ENCODE measurements around the gene OXCT1.

Gene OXCT1

DNA sequence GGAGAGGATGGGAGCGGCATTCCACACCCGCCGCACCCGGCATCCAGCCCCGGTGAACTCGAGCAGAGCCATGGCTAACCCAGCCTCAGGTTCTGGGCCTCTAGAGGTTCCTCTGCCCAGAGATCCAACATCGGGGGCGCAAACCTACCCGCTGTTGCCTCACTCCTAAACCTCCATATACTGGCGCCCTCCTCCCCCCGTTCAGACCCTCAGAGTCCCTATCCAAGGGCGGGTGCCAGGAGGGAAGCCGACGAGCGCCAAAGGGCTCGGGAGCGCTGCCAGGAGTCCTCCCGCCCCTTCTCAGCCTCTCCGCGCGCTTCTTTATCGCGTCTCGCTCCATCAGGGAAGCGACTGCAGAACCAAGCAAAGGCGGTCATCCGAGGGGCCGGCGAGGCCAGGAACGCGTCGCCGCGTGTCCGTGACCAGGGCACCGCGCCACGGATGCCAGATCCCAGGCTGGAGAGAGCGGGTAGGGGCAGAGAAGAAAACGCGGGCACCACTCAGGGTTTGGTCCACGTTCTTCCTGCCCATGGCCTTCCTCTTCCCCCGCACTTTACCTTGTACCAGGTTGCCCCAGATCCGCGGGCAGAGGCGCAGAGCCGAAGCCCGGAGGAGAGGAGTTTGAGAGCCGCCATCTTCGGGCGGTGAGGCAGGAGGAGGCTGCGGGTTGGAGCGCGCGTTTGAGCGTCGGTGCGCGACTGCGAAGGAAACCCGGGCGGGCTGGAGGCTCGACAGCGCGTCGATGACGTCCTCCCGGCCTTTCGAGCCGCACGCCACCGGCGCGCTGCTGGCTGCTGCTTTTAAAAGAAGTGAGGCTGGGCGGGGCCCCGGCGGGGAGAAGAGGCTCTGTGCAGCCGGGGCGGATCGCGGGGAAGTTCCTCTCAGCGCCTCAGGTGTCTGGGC, at the start of gene OXCT1:
TSS of gene OXCT1 (minus strand) at position 702 of the 903 bp plus-strand sequence. CDS start at position 635, 67 bp downstream.
- peak; percentile 43 for DNase-seq (ENCODE audit: extremely low read depth, low read depth)
- TF ChIP-seq CTCF (IDR thresholded peaks at IDR 0.05; ENCODE audit: low read depth, low read length), result no peak

DNA sequence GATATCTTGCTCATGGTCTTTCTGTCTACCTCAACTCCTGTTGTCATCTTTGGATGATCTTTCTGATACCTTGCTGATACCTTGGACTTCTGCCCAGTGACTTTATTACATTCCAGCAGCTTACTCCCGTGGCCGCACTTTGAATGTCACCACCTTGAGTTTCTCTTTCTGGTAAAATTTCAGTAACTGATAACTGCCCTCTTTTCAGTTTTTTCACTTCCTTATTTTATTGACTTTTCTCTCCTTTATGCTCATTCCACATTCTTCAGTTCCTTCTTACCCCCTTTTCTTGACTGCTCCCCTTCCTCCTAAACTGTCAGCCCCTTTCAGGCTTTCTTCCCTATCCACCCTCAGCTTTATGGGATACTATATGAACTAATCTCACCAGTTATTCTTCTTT, 47.9 kb upstream of the OXCT1 start:
- no peak for DNase-seq (ENCODE audit: extremely low read depth, low read depth)
- no peak for TF ChIP-seq CTCF (IDR thresholded peaks at IDR 0.05; ENCODE audit: low read depth, low read length)

DNA sequence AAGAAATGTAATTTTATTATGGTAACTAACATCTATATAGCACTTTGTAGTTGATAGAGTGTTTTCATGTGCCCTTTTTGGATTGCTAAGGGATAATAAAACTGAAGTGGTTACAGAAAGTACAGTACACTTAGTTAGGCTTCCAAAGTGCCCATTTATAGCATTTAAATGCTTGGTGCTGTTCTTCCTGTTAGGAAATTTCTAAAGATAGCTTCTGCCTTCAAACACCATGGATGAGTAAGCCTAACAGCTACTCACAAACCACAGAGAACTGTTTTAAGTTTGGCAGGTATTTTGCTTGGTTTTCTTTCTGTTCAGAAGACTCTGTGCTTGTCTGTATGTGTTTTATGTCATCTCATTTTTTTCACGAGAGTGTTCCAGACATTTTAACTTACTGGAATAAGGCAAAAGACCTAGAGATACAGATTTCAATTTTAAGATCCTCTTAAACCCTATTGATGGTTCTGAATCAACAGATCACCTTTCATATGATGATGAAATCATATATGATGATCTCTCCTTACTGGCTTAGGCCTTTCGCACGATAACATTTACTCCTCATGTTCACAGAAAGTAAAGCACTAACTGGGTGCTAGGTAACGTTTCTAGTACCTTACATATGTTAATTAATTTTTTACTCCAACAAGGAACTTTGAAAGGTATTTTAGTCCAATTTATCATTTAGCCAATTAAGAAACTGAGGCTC, 38.3 kb upstream of the OXCT1 start:
- DNase-seq (ENCODE audit: extremely low read depth, low read depth), result no peak
- TF ChIP-seq CTCF (IDR thresholded peaks at IDR 0.05; ENCODE audit: low read depth, low read length), result no peak

DNA sequence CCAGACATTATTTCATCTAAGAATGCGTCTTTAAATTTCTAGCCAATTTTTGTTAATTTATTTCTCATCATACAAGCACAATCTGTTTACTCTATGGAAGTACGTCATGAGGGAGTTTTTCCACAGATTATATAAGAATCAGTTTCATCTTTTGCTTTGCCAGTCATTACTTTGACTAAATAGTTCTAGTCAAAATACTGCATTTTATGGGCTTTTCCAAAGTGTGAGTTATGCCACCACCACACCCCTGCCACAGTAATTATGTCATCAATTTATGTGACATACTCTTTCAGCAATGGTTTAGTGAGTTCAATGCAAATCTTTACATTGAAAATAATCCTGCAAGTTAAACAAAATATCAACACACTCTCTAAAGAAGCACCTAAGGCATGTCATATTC, 35.9 kb upstream of the OXCT1 start:
- TF ChIP-seq CTCF (IDR thresholded peaks at IDR 0.05; ENCODE audit: low read depth, low read length), result no peak
- no peak for DNase-seq (ENCODE audit: extremely low read depth, low read depth)

- TF ChIP-seq CTCF (IDR thresholded peaks at IDR 0.05; ENCODE audit: low read depth, low read length), result no peak
- peak; percentile 99 for DNase-seq (ENCODE audit: extremely low read depth, low read depth)
Measured at GRCh38 chr5:41903892-41904799, 33.9 kb upstream of the OXCT1 start, which contains the start of gene RIMOC1. Gene RIMOC1 (plus strand): TSS chr5:41904344. CDS start chr5:41904368, 24 bp downstream.

DNA sequence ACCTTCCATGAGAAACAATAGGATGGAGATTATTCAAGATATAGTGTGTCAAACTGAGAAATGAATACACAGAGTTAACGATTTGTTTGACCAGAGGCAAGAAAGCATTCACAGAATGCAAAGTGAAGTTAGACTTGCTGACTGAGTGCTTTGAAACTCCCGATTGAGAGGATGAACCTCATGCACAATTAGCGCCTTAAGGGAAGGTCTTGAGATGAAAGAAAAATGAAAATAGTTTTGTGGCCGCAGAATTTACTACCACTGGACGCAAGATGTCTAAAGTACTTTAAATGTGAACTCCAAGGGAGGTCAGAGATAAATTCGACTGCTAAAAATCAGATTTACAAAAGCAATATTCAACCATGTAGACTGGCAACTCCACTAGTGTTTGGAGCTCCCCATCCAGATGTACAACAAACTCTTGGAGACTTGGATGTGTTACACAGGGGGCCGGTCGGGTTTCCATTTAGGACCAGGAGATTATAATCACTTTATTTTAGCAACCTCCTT, 33.2 kb upstream of the OXCT1 start:
- DNase-seq (ENCODE audit: extremely low read depth, low read depth), result no peak
- TF ChIP-seq CTCF (IDR thresholded peaks at IDR 0.05; ENCODE audit: low read depth, low read length), result no peak

Data from AG09319 (cell line).